ENCODE results near the gene EXOC1.

The EXOC1 gene, protein sequence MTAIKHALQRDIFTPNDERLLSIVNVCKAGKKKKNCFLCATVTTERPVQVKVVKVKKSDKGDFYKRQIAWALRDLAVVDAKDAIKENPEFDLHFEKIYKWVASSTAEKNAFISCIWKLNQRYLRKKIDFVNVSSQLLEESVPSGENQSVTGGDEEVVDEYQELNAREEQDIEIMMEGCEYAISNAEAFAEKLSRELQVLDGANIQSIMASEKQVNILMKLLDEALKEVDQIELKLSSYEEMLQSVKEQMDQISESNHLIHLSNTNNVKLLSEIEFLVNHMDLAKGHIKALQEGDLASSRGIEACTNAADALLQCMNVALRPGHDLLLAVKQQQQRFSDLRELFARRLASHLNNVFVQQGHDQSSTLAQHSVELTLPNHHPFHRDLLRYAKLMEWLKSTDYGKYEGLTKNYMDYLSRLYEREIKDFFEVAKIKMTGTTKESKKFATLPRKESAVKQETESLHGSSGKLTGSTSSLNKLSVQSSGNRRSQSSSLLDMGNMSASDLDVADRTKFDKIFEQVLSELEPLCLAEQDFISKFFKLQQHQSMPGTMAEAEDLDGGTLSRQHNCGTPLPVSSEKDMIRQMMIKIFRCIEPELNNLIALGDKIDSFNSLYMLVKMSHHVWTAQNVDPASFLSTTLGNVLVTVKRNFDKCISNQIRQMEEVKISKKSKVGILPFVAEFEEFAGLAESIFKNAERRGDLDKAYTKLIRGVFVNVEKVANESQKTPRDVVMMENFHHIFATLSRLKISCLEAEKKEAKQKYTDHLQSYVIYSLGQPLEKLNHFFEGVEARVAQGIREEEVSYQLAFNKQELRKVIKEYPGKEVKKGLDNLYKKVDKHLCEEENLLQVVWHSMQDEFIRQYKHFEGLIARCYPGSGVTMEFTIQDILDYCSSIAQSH

DNA sequence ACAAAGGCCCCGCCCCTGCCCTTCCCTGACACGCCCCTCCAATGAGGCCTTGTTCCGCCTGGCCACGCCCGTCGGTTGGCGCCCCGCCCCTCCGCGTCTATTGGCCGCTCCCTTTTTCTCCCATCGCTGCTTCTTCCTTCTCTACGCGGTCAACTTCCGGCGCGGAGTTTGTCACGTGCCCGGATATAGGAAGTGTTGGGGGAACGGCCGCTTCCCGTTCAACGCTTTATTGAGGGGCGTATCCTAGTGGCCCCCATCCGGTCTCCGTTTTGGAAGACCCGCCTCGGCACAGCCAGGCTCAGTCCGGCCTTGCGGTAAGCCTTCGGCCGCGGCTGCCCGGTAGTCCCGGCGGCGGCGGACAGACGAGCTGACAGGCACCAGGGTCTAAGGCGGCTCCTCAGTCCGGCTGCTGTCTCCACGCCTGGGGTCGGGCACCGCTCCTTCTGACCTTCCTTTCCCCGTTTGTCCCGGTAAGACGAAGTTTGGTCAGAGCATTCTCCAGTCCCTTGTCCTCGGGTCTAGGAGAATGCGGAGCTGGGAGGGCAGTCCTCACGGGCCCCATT lies at the start of gene EXOC1:
EXOC1 (plus strand) TSS at position 165 of the 563 bp plus-strand sequence. CDS start 4,676 bp downstream, outside the sequence.
- no peaks in the 10 kb centered on the region for H3K36me3 ChIP-seq (ENCODE audit: control insufficient read depth, insufficient read depth, low read length)
- no peaks in the 10 kb centered on the region for H3K27me3 ChIP-seq (replicated peaks; ENCODE audit: control insufficient read depth, insufficient read depth, low read length)
- H3K4me3 ChIP-seq (replicated peaks; ENCODE audit: low read depth, low read length), result peak within 1 kb of the TSS; percentile 98
- TF ChIP-seq, protein P1, sequence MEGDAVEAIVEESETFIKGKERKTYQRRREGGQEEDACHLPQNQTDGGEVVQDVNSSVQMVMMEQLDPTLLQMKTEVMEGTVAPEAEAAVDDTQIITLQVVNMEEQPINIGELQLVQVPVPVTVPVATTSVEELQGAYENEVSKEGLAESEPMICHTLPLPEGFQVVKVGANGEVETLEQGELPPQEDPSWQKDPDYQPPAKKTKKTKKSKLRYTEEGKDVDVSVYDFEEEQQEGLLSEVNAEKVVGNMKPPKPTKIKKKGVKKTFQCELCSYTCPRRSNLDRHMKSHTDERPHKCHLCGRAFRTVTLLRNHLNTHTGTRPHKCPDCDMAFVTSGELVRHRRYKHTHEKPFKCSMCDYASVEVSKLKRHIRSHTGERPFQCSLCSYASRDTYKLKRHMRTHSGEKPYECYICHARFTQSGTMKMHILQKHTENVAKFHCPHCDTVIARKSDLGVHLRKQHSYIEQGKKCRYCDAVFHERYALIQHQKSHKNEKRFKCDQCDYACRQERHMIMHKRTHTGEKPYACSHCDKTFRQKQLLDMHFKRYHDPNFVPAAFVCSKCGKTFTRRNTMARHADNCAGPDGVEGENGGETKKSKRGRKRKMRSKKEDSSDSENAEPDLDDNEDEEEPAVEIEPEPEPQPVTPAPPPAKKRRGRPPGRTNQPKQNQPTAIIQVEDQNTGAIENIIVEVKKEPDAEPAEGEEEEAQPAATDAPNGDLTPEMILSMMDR (IDR thresholded peaks at IDR 0.05; ENCODE audit: insufficient read depth, low read length, poor library complexity, severe bottlenecking), result no peak
- peak; percentile 97 for DNase-seq (ENCODE audit: extremely low read depth, insufficient read length)

DNA sequence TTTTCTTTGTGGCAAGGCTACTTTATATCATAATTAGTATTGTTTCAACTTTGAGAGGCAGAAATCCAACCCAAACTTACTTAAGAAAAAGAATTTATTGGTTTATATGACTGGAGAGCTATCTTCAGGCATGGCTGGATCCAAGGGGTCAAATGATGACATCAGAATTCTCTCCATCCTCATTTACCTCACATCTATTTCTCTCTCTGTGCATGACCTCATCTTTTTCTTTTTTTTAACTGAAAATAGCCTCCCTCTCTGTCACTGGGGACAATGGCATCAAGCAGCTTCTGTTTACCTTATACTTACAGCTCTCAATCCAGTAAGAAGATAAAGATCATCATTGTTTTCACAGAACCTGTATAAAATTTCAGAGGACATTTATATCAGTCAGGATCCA lies 45.9 kb upstream of the EXOC1 start:
- Histone ChIP-seq H3K36me3 (ENCODE audit: control insufficient read depth, insufficient read depth, low read length) (no peaks in the 10 kb centered on the region), H3K27me3 (replicated peaks; ENCODE audit: control insufficient read depth, insufficient read depth, low read length) (no peaks in the 10 kb centered on the region), H3K4me3 (replicated peaks; ENCODE audit: low read depth, low read length) (no peak overlapping the region)
- no peak for DNase-seq (ENCODE audit: extremely low read depth, insufficient read length)
- TF ChIP-seq, protein P1 (IDR thresholded peaks at IDR 0.05; ENCODE audit: insufficient read depth, low read length, poor library complexity, severe bottlenecking), result no peak

DNA sequence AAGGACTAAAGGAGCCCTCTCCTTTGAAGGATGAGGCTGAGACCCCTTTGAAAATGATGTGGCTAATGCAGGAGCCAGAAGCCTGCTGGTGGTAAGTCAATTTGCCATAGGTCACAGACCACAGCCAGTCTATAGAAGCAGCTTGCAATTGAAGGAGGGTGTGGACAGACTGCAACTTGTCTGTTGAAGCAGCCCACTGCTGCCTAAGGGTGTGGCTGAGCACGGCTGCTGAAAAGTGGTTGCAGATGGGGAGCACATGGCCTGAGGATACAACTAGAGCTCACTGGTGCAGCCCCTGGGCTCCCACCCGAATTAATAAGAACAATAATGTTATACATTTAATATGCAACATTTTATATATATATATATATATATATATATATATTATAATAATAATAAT lies 45.3 kb upstream of the EXOC1 start:
- H3K4me3 ChIP-seq (replicated peaks; ENCODE audit: low read depth, low read length), result no peak overlapping the region

DNA sequence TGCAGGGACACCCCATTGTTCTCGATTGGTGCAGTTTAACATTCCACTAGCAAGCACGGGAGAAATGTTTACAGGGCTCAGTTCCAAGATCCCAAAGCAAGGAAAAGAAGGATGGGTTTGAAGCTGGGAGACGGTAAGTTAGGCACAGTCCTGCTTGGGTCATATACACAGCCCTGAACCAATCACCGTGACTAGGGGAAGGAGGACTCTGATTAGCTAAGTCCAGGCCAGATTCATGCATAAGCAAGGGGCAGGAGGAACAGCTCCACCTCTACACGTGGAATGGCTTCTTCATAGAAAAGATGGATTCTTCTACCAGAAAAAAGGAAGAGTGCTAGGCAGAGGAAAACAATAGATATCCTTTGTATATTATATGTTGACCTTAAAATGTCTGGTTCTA lies 44.8 kb upstream of the EXOC1 start:
- DNase-seq (ENCODE audit: extremely low read depth, insufficient read length), result no peak

More for the DNA sequence above, 45.3 kb upstream of the EXOC1 start:
- no peak for DNase-seq (ENCODE audit: extremely low read depth, insufficient read length)
- Histone ChIP-seq H3K36me3 (ENCODE audit: control insufficient read depth, insufficient read depth, low read length) (no peaks in the 10 kb centered on the region), H3K27me3 (replicated peaks; ENCODE audit: control insufficient read depth, insufficient read depth, low read length) (no peaks in the 10 kb centered on the region)
- TF ChIP-seq, protein P1 (IDR thresholded peaks at IDR 0.05; ENCODE audit: insufficient read depth, low read length, poor library complexity, severe bottlenecking), result no peak

DNA sequence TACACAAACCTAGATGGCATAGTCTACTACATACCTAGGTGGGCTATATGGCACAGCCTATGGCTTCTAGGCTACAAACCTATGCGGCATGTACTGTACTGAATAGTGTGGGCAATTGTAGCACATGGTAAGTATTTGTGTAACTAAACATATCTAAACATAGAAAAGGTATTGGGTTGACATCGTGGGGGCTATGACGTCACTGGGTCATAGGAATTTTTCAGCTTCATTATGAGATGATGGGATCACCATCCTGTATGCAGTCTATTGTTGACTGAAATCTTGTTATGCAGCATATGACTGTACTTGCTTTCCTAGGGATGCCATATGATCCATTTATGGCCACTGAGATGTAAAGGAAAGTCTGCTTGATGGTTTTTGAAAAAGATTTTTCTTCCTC lies 35.8 kb upstream of the EXOC1 start:
- Histone ChIP-seq H3K4me3 (replicated peaks; ENCODE audit: low read depth, low read length) (no peak overlapping the region), H3K27me3 (replicated peaks; ENCODE audit: control insufficient read depth, insufficient read depth, low read length) (no peaks in the 10 kb centered on the region), H3K36me3 (ENCODE audit: control insufficient read depth, insufficient read depth, low read length) (no peaks in the 10 kb centered on the region)
- no peak for DNase-seq (ENCODE audit: extremely low read depth, insufficient read length)
- TF ChIP-seq, protein P1 (IDR thresholded peaks at IDR 0.05; ENCODE audit: insufficient read depth, low read length, poor library complexity, severe bottlenecking), result no peak

More for the DNA sequence above, 44.8 kb upstream of the EXOC1 start:
- Histone ChIP-seq H3K27me3 (replicated peaks; ENCODE audit: control insufficient read depth, insufficient read depth, low read length) (no peaks in the 10 kb centered on the region), H3K4me3 (replicated peaks; ENCODE audit: low read depth, low read length) (no peak overlapping the region), H3K36me3 (ENCODE audit: control insufficient read depth, insufficient read depth, low read length) (no peaks in the 10 kb centered on the region)
- TF ChIP-seq, protein P1 (IDR thresholded peaks at IDR 0.05; ENCODE audit: insufficient read depth, low read length, poor library complexity, severe bottlenecking), result no peak

Data from GM06990 (cell line).